HG03103 (cell line): Measurements from ENCODE around the gene ARFGEF2.
"Not testable (repeated sequence)": the region's sequence is repeated elsewhere in the genome, so short reads cannot be mapped to it uniquely, and the experiment has no call there.

Source experiments
- ATAC-seq: cut with Tn5 transposase; IDR thresholded peaks from one replicate; pipeline ENCODE4 v1.9.1; 2021; ENCODE audit warnings: low read depth; ENCODE audit not compliant: unreplicated experiment

ARFGEF2 gene

DNA sequence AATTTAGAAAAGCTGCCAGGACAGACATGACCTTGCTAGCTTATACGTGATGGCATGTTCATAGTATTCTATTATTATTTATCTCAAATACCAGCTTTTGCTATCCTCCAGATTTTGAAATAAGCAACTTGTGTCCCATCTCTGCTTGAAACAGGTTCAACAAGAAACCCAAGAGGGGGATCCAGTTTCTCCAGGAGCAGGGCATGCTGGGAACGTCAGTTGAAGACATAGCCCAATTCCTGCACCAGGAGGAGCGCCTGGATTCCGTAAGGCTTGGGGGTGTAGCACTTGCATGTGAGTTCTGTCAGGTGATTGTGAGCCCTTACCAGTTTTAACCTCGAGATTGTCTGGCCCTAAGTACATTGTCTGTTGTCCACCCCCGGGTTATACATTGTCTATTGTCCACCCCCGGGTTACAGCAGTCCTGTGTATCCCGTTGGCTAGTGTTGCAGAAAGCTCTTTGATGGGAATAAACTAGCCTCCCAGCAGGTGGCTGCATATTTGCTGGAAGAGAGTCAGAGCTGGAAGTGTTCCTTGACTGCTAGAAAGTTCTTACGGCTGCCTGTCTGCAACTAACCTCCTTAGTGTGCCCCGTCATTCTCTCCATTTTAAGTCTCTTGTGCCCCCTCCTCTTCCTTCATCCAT is 63.2 kb downstream of the ARFGEF2 start:
- no peak for ATAC-seq

DNA sequence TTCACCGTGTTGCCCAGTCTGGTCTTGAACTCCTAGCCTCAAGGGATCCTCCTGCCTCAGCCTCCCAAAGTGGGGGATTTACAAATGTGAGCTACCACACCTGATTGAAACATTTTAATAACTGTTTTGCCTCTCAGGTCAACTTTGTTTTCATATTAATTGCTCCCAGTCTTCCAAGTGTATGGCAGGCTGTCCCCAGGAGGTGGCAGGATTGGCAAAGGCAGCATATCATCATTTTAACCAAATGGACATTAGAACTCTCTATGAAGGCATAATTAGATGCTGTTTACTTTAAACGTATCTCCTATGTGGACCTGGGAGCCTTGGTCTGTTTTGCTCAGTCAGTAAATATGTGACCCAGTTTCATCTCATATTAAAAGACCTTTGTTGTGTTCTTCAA is 65.4 kb downstream of the ARFGEF2 start:
- ATAC-seq: no peak

DNA sequence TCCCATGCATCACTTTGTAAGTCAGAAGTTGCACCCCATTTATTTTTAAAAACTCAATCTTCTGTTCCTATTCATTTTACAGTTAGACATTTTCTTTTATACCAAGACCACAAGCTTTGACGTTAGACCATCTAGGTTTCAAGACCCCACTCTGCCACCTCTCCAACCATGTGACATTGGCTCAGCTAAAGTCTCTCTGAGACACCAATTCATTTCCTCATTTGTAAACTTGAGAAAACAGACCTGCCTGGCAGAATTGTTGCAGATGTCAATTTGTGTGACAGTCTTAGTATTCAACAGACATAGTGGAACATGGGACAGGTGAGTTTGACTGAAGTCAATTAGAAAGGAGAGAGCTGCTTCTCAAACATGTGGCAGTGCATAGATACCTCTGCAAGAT is 69.0 kb downstream of the ARFGEF2 start:
- ATAC-seq: no peak

DNA sequence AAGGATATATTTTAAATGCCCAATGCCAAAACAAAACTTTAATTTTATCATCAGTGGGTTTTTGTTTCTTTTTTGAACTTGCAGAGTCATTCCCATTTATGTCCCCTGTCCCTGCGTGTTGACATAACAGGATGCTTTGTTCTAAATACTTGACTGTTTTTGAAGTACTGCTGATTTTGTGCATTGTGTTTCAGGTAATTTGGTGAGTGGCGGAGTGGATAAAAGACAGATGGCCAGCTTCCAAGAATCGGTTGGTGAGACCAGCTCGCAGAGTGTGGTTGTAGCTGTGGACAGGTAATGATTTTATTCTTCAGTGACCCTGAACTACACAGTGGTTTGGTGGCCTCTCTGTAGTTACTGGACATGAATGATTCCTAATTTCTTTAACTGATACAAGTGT is 74.1 kb downstream of the ARFGEF2 start:
- ATAC-seq: no peak

DNA sequence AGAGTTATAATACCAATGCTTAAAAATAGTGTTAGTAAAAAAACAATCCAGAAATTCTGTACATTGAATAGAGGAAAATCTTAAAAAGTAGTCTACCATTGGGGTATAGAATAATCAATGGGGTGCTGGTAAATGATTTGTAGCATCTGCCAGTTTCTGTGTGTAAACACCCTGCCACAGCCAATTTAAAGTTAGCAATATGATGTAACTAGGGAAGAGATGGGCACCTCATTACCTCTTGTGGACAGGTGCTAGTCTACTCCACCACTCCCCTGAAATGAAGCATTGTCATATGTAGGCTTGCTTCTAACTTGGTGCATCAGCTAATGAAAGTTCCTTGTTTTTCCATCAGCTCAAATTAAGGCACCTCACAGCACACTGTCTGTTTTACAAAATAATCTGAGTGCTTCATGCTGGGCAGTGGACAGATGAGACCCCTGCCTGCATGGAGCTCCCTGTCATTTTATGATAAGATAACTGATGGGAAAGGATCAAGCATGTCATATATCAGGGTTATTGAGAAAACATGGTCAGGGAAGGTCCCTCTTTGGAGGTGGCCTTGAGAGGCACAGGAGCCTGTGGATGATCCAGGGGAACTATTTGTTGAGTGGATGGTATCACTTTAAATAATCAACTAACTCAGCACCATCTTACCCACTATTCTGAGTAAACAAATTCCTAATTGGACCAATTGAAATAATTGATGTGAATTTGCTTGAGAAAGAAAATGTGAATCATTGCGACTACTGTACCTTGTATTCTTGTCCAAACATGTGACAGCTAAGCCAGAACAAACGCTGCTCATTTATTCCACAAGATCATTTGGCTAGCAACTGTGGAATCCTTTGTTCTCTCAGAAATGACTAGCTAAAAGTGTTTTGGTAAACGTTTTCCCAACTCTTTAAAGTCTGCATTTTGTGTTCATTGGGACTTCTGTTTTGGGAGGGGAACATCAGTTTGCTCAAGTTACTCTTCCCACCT is 78.7 kb downstream of the ARFGEF2 start:
- ATAC-seq: no peak

DNA sequence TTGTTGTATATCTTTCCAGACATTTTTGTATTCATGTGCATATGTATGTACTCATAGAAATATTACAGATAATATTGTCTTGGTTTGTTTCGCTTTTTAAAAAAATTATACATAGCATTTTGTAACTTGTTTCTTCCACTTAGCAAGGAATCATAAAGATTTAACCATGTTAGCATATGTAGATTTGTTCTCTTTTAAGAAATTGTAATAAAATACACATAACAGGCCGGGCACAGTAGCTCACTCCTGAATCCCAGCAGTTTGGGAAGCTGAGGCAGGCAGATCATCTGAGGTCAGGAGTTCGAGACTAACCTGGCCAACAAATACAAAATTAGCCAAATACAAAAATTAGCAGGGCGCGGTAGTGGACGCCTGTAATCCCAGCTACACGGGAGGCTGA is 80.2 kb downstream of the ARFGEF2 start:
- no peak for ATAC-seq

DNA sequence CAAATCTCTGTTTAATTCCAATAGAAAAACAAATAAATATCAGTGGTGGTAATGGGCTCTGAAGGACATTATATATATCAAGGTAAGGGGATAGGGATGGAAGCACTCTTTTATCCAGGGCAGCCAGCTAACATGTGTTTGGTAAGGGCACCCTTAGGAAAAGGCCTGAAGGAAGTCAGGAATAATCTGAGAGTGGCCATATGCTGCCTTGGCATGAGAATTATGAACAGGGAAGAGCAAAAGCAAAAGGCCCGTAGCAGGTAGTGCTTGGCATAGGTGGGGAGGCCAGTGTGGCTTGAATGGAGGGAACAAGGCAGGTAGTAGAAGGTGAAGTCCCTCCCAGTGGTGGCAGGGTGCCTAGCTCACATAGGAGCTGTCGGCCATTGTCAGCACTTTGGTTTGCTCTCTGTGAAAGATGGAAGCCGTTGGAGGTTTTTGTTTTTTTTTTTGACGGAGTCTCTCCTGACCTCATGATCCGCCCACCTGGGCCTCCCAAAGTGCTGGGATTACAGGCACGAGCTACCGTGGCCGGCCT is 85.0 kb downstream of the ARFGEF2 start:
- no peak for ATAC-seq

DNA sequence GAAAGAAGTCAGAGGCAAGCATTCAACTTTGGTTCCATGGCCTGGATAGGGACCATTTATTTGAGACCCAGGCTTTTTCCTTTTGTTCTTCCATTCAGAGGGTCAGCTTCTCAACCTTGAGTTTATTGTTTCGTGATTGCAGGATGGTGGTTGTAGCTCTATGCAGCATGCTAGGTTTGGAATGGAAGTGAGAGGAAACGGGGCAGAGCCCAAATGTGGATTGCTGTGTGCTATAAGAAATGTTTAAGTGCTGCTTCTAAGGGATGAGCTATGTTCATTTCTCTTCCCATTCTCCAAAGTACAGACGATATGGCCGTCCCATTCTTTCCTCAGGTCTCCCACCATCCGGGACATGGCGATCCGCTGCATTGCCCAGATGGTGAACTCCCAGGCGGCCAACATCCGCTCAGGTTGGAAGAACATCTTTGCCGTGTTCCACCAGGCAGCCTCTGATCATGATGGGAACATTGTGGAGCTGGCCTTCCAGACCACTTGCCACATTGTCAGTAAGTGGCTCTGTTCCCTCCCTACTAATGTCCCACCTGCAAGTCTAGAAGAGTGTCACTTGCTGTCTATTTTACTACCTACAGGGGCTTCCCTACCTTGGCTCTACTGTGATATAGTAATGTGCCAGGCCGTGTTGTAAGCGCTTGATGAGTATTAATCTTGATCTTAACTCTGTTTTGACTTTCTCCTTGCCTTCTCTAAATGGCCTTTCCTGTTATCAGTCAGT is 88.6 kb downstream of the ARFGEF2 start:
- no peak for ATAC-seq

DNA sequence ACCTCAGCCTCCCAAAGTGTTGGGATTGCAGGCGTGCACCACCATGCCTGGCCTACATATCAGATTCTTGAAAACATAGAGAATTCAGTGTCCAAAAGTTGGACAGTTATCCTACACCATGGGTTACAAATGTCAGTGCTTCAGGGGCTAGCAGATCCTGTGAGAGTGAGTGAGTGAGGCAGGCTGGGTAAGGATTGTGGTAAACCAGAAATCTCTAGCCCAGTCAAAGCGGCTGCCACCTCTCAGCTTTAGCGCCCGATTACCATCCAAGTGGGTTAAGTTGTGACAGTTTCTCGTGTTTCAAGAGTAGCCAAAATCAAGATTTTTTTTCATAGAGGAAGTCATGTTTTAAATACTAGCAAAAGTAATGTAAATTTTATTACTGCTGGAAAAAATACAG is 102.7 kb downstream of the ARFGEF2 start:
- ATAC-seq: no peak

DNA sequence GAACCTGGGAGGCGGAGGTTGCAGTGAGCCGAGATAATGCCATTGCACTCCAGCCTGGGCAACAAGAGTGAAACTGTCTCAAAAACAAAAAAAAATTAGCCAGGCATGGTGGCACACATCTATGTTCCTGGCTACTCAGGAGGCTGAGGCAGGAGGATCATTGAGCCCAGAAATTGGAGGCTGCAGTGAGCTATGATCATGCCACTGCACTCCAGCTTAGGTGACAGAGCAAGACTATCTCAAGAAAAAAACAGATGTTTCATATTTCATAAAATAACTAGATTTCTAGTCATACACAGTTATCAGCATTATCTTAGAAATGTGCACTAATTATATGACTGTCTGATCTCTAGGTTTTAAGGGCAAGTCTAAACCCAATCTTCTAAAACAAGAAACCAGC is 106.7 kb downstream of the ARFGEF2 start:
- ATAC-seq: not testable (repeated sequence)

DNA sequence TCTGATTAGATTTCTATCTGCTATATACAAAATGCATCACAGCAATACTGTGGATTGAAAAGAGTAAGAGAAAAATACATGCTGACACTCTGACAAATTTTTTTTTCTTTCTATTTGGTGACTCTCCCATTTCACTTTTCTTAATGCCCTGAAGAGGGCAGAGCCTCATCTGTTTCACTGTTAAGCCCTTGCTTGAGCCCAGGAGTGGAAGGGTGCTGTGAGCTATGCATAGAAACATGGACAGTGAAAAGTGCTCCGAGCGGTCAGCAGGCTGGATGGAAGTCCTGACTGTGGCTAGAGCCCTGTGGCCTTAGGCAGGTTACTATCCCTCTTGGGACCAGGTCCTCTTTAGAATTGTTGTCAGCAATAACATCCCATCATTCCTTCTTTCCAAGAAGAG is 107.2 kb downstream of the ARFGEF2 start:
- no peak for ATAC-seq

DNA sequence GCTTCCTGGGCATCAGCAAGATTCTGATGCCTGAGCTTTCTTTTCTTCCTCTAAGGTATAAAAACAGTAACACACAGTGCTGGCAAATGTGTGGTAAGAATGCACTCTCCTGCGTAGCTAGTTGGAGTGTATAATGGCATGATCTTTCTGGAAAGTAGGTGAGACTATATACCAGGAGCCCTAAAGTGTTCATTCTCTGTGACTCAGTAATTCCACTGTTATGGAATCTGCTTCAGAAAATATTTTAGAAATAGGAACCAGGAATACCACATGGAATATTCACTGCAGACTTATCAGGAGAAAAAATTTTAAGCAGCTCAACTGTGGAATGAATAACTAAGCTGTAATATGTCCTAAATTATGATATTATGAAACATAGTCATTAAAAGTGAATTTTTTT is 107.7 kb downstream of the ARFGEF2 start:
- ATAC-seq: no peak

DNA sequence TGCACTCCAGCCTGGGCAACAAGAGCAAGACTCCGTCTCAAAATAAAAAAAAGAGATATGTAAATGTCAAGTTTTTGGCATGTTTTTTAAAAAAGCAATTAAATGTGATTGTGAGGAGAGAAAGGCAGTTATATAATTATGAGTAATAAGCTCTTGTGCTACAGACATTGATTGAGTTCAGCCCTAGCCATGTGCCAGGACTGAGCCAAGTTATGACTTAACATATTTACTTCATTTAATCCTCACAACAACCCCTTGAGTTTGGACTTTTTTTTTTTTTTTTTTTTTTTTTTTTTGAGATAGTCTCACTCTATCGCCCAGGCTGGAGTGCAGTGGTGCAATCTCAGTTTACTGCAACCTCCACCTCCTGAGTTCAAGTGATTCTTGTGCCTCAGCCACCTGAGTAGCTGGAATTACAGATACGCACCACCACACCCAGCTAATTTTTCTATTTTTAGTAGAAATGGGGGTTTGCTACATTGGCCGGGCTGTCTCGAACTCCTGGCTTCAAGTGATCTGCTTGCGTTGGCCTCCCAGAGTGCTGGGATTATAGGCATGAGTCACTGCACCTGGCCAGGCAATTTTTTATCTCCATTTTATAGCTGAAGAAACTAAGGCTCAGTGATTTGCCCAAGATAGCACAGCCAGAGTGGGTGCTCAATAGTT is 109.6 kb downstream of the ARFGEF2 start:
- ATAC-seq: no peak

DNA sequence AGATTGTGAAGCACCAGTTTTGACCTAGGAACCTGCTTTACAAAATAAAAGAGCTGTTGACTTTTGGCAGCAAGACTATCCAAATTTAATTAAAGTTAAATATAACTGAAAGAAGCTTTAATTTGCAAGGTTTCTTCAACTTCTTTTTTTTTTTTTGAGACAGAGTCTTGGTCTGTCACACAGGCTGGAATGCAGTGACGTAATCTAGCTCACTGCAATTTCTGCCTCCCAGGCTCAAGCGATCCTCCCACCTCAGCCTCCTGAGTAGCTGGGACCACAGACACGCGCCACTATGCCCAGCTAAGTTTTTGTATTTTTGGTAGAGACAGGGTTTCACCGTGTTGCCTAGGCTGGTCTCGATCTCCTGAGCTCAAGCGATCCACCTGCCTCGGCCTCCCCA is 110.9 kb downstream of the ARFGEF2 start:
- no peak for ATAC-seq

DNA sequence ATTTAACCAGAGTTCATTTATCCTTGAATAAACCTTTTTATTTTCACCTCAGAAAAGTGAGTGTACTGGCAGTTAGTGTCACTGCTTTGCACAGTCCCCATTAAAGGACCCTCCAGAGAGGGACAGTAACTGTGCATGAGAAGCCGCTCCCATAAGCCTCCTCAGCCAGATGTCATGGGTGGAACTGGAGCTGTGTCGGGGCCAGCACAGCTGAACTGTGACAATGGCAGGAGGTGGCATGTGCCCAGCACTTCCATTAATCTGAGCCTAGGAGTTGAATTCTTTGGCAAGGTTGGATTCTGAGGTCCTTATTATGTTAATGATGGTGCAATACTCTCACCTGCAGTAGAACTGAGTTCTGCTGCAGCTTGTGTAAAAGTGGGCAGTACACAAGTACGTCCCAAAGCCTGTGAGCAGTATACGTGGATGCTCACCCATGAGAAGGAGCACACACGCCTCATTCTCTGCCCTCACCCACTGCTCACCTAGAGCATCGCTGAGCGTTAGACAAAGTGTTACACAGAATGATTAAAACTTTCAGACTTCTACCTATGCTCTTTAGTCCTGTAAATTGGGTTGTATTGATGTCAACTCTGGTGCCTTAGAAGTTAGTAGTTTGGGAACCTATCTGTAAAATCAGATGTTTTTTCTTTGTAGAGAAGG is 112.7 kb downstream of the ARFGEF2 start:
- ATAC-seq: no peak

DNA sequence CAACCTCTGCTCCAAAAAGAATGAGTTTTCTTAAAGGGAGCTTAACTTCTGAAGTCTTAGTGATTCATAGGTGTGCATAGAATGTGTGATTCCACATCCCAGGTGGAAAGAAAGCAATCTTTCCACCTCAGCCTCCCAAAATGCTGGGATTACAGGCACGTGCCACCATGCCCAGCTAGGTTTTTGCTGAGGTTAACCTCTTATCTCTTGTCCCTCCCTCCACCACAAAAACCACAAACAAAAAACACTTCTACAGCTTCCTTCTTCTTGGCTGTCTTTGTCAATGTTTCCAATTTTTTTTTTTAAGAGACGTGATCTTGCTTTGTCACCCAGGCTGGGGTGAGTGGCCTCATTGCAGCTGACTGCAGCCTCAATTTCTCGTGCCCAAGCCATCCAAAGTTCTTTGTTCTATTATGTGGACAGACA is 116.5 kb downstream of the ARFGEF2 start:
- no peak for ATAC-seq

DNA sequence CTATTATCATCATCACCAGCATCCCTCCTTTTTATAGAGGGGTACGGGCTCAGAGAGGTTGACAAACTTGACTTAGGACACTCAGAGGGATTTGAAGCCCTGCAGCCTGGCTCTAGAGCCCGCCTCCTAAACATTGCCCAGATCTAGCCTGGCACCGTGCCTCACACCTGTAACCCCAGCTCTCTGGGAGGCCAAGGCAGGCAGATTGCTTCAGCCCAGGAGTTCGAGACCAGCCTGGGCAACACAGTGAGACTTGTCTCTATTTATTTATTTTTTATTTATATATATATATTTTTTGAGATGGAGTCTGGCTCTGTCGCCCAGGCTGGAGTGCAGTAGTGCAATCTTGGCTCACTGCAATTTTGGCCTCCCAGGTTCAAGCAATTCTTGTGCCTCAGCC is 118.3 kb downstream of the ARFGEF2 start:
- ATAC-seq: no peak

DNA sequence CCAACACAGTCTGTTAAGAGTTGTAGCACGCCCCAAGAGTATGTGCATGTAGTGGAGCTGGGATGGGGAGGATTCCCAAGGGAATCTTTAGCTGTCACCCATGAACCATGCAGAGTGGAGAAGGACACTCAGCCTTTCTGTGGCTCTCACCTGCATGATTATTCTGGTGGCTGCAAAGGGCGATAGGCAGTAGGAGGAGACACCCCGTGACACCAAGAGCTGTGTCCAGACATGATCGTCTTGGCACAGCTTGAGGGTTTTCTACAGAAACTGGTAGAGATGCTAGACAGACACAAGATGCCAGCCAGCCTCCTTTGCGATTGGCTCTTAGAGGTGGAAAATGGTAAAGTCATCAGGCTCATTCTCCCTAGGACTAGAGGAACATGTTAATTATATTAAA is 121.5 kb downstream of the ARFGEF2 start:
- ATAC-seq: no peak

DNA sequence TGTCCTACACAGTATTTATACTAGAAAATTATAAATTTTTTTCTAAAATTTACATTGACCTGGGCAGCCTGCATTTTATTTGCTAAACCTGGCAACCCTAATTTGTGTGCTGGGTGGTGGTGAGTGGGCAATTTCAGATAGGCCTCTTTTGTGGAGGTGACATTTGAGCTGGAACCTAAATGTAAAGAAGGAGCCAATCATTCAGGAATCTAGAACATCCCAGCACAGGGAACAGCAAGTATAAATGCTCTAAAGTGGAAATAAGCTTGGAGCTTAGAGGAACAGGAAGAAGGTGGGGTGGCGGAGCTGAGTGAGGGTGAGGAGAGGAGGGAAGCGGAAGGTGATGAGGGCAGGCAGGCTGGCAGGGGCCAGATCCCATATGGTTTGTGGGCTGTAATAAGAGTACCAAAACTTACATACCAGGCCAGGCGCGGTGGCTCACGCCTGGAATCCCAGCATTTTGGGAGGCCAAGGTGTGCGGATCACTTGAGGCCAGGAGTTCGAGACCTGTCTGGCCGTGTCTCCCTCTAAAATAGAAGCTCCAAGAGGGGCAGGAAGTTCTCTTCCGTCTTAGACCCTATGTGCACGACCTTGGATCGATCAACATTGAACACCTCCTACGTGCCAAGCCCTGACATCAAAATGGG is 124.1 kb downstream of the ARFGEF2 start:
- ATAC-seq: no peak
